HFF-Myc (cell line): Measurements from ENCODE around the gene CLASP1.

Experiments used
- DNase-seq: peaks from one replicate; pipeline ENCODE4 v3.0.0-alpha.2; 2011; ENCODE audit warnings: low read depth; ENCODE audit errors: extremely low read depth
- H3K4me3 ChIP-seq: replicated peaks from 2 replicates; pipeline ENCODE4 v1.5.1; 2011; ENCODE audit warnings: low read depth, mild to moderate bottlenecking, control low read depth, low read length
- CTCF ChIP-seq: IDR thresholded peaks from 2 replicates; pipeline ENCODE4 v1.5.1; 2012; ENCODE audit warnings: mild to moderate bottlenecking, low read depth, low read length, control low read depth; ENCODE audit errors: missing control alignments

CLASP1 gene

GRCh38 chr2:121596221-121597080 is 52.8 kb downstream of the CLASP1 start:
- peak; percentile 31 for DNase-seq
- peak overlapping the region; percentile 16; the same call in 1 of the 2 replicates for H3K4me3 ChIP-seq
- TF ChIP-seq CTCF: peak; percentile 52

GRCh38 chr2:121595012-121595891 is 54.0 kb downstream of the CLASP1 start:
- H3K4me3 ChIP-seq: no peak overlapping the region
- no peak for DNase-seq
- no peak for TF ChIP-seq CTCF

GRCh38 chr2:121591199-121591598 is 58.1 kb downstream of the CLASP1 start:
- TF ChIP-seq CTCF: no peak
- no peak for DNase-seq
- no peak overlapping the region for H3K4me3 ChIP-seq

- no peak overlapping the region for H3K4me3 ChIP-seq
- DNase-seq: no peak
- no peak for TF ChIP-seq CTCF
These were observed 60.9 kb downstream of the CLASP1 start for GRCh38 chr2:121588357-121588756.

GRCh38 chr2:121587131-121587530 is 62.1 kb downstream of the CLASP1 start:
- TF ChIP-seq CTCF: no peak
- H3K4me3 ChIP-seq: no peak overlapping the region
- no peak for DNase-seq

GRCh38 chr2:121584741-121585140 is 64.5 kb downstream of the CLASP1 start:
- no peak for TF ChIP-seq CTCF
- H3K4me3 ChIP-seq: no peak overlapping the region
- DNase-seq: no peak
